Neural cell (in vitro differentiated cells): ENCODE measurements around the gene KRT5. TPM values are rescaled to one million over a fixed set of nuclear protein-coding genes. Genes with fewer than 3 reads are reported as not detected.

Experiments
- H2AFZ ChIP-seq: fragments of 200-600, 300-800 bp; sonication (generic), shearing (Covaris generic); 2 replicates; pipeline ENCODE4 v1.6.0; 2014; ENCODE audit warnings: low read depth, mild to moderate bottlenecking, antibody characterized with exemption, low read length, moderate library complexity
- H3F3A ChIP-seq: fragments of 200-600 bp; shearing (Covaris generic); 2 replicates; pipeline ENCODE4 v1.6.1; 2016; ENCODE audit warnings: mild to moderate bottlenecking, moderate library complexity, mixed read lengths, antibody characterized with exemption, low read length; ENCODE audit not compliant: insufficient read depth, poor library complexity, severe bottlenecking
- H3K27ac ChIP-seq: fragments of 200-600, 300-800 bp; sonication (generic), shearing (Covaris generic); 2 replicates; pipeline ENCODE4 v1.5.1; 2014; ENCODE audit warnings: mild to moderate bottlenecking, low read length, moderate library complexity
- H3K27me3 ChIP-seq: fragments of 300-800, 200-600 bp; sonication (generic), shearing (Covaris generic); 2 replicates; pipeline ENCODE4 v1.6.0; 2014; ENCODE audit warnings: mild to moderate bottlenecking, low read depth, low read length, moderate library complexity; ENCODE audit not compliant: insufficient read depth
- H3K36me3 ChIP-seq: fragments of 300-800, 200-600 bp; sonication (generic), shearing (Covaris generic); 2 replicates; pipeline ENCODE4 v1.5.1; 2014; ENCODE audit warnings: mild to moderate bottlenecking, antibody characterized with exemption, low read length, moderate library complexity; ENCODE audit not compliant: insufficient read depth
- H3K4me2 ChIP-seq: fragments of 300-800, 200-600 bp; sonication (generic), shearing (Covaris generic); 2 replicates; pipeline ENCODE4 v1.6.0; 2014; ENCODE audit warnings: mild to moderate bottlenecking, low read length
- H3K4me3 ChIP-seq: fragments of 300-800, 200-600 bp; sonication (generic), shearing (Covaris generic); 2 replicates; pipeline ENCODE4 v1.5.1; 2014; ENCODE audit warnings: mild to moderate bottlenecking, low read length, moderate library complexity
- H3K79me2 ChIP-seq: fragments of 200-600 bp; shearing (Covaris generic); replicated peaks from 2 replicates; pipeline ENCODE4 v1.6.0; 2014; ENCODE audit warnings: mild to moderate bottlenecking, low read length, moderate library complexity; ENCODE audit not compliant: insufficient read depth
- H3K9ac ChIP-seq: fragments of 300-800, 200-600 bp; sonication (generic), shearing (Covaris generic); 2 replicates; pipeline ENCODE4 v1.6.1; 2016; ENCODE audit warnings: mild to moderate bottlenecking, low read length, mixed read lengths
- H3K9me2 ChIP-seq: fragments of 200-600 bp; shearing (Covaris generic); 2 replicates; pipeline ENCODE4 v1.6.1; 2016; ENCODE audit warnings: mild to moderate bottlenecking, low read length, mixed read lengths; ENCODE audit not compliant: insufficient read depth
- H3K9me3 ChIP-seq: fragments of 200-600, 300-800 bp; sonication (generic), shearing (Covaris generic); 2 replicates; pipeline ENCODE4 v1.6.1; 2016; ENCODE audit warnings: mild to moderate bottlenecking, mixed run types, low read length, moderate library complexity, mixed read lengths
- H4K20me1 ChIP-seq: fragments of 200-600 bp; shearing (Covaris generic); 2 replicates; pipeline ENCODE4 v1.6.1; 2016; ENCODE audit warnings: mild to moderate bottlenecking, mixed run types; ENCODE audit not compliant: insufficient read depth
- EP300 ChIP-seq: fragments of 450-650 bp; conservative IDR thresholded peaks from 2 replicates; pipeline ENCODE4 v1.6.1; 2014; ENCODE audit warnings: antibody characterized with exemption, mild to moderate bottlenecking, moderate library complexity; ENCODE audit not compliant: poor library complexity, severe bottlenecking
- EZH2 ChIP-seq: fragments of 200-600, 300-800 bp; shearing (Covaris generic), sonication (generic); IDR thresholded peaks from 2 replicates; pipeline ENCODE4 v1.6.1; 2014; ENCODE audit warnings: antibody characterized with exemption, low read length, borderline replicate concordance, mild to moderate bottlenecking; ENCODE audit not compliant: insufficient read depth, poor library complexity, severe bottlenecking
- MXI1 ChIP-seq: fragments of 450-650 bp; conservative IDR thresholded peaks from 2 replicates; pipeline ENCODE4 v1.6.1; 2014; ENCODE audit warnings: antibody characterized with exemption, mild to moderate bottlenecking; ENCODE audit not compliant: poor library complexity, severe bottlenecking
- POLR2AphosphoS5 ChIP-seq: IDR thresholded peaks from 2 replicates; pipeline ENCODE4 v1.6.1; 2012
- RAD21 ChIP-seq: fragments of 450-650 bp; conservative IDR thresholded peaks from 2 replicates; pipeline ENCODE4 v1.6.1; 2014; ENCODE audit warnings: antibody characterized with exemption, mild to moderate bottlenecking, moderate library complexity
- SMC3 ChIP-seq: fragments of 450-650 bp; conservative IDR thresholded peaks from 2 replicates; pipeline ENCODE4 v1.6.1; 2014; ENCODE audit warnings: antibody characterized with exemption, mild to moderate bottlenecking, moderate library complexity; ENCODE audit not compliant: poor library complexity
- TAF1 ChIP-seq: IDR thresholded peaks from 2 replicates; pipeline ENCODE4 v1.6.1; 2012; ENCODE audit warnings: low read depth
- polyA plus RNA-seq: library from polyadenylated mRNA; depleted of rRNA; stranded (reverse); fragments of >200 nt; gene quantifications from 2 replicates; pipeline ENCODE4 v1.2.3, GENCODE V29; 2014
- TF ChIP-seq, protein P1 (sequence below): fragments of 450-650 bp; IDR thresholded peaks from 2 replicates; pipeline ENCODE4 v1.5.1; 2014; ENCODE audit warnings: antibody characterized with exemption, mild to moderate bottlenecking, moderate library complexity; ENCODE audit not compliant: poor library complexity, severe bottlenecking

The KRT5 gene
- polyA plus RNA-seq, 1 donor from 2014 or later: not detected

GRCh38 chr12:52561880-52562449 is 41.8 kb upstream of the KRT5 start:
- Histone ChIP-seq H3K9me2 (no peaks in the 10 kb centered on the region), H3K4me3 (no peak overlapping the region), H4K20me1 (no peaks in the 10 kb centered on the region), H3K27ac (no peak overlapping the region), H3K79me2 (no peaks in the 10 kb centered on the region), H3K4me2 (no peak overlapping the region), H3K27me3 (no peaks in the 10 kb centered on the region), H3K9me3 (no peaks in the 10 kb centered on the region), H3K9ac (no peak overlapping the region), H2AFZ (no peak overlapping the region), H3K36me3 (no peaks in the 10 kb centered on the region), H3F3A (no peaks in the 10 kb centered on the region)
- TF ChIP-seq TAF1 (no peak), MXI1 (no peak), EP300 (no peak), SMC3 (no peak)
- TF ChIP-seq, protein P1, sequence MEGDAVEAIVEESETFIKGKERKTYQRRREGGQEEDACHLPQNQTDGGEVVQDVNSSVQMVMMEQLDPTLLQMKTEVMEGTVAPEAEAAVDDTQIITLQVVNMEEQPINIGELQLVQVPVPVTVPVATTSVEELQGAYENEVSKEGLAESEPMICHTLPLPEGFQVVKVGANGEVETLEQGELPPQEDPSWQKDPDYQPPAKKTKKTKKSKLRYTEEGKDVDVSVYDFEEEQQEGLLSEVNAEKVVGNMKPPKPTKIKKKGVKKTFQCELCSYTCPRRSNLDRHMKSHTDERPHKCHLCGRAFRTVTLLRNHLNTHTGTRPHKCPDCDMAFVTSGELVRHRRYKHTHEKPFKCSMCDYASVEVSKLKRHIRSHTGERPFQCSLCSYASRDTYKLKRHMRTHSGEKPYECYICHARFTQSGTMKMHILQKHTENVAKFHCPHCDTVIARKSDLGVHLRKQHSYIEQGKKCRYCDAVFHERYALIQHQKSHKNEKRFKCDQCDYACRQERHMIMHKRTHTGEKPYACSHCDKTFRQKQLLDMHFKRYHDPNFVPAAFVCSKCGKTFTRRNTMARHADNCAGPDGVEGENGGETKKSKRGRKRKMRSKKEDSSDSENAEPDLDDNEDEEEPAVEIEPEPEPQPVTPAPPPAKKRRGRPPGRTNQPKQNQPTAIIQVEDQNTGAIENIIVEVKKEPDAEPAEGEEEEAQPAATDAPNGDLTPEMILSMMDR: no peak

DNA sequence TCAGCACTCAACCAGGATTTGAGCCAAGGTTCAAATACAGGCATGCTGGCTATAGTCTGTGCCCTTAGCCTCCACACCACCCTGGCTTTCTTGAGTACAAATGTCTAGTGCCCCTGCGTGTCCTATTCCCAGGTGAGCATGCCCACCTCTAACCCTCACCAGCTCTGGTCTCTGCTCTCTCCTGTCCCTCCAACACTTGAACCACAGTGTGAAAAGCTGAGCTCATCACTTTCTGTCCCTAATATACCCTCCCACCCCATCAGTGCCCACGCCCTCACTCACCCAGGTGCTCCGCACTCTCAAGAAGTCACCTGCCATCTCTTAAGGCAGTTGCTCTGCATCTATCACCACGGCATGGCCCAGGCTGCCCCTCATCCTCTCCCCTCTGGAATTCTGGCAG is 39.8 kb upstream of the KRT5 start:
- no peaks in the 10 kb centered on the region for H3K27me3 ChIP-seq
- no peak overlapping the region for H3K9ac ChIP-seq

More for the DNA sequence above, 39.8 kb upstream of the KRT5 start:
- no peaks in the 10 kb centered on the region for H3K9me3 ChIP-seq
- TF ChIP-seq SMC3: no peak
- TF ChIP-seq RAD21: no peak
- TF ChIP-seq EZH2: no peak
- TF ChIP-seq TAF1: no peak
- no peak for TF ChIP-seq POLR2AphosphoS5
- TF ChIP-seq MXI1: no peak
- TF ChIP-seq, protein P1: no peak
- TF ChIP-seq EP300: no peak
- no peaks in the 10 kb centered on the region for H3K79me2 ChIP-seq
- no peaks in the 10 kb centered on the region for H3K36me3 ChIP-seq
- no peaks in the 10 kb centered on the region for H3K9me2 ChIP-seq
- H3K4me2 ChIP-seq: no peak overlapping the region
- no peak overlapping the region for H3K27ac ChIP-seq
- no peak overlapping the region for H2AFZ ChIP-seq
- H4K20me1 ChIP-seq: no peaks in the 10 kb centered on the region
- H3F3A ChIP-seq: no peaks in the 10 kb centered on the region
- H3K4me3 ChIP-seq: no peak overlapping the region
